ENCODE results near the gene GGA1. TPM values are rescaled to one million over a fixed set of nuclear protein-coding genes. Genes with fewer than 3 reads are reported as not detected.
"Not testable (repeated sequence)": the region's sequence is repeated elsewhere in the genome, so short reads cannot be mapped to it uniquely, and the experiment has no call there.

GGA1 gene
- total RNA-seq, 1 experiment from 2014 or later = 89.8 TPM

- intact Hi-C loops (cut with micrococcal nuclease; ENCODE audit: unreplicated experiment) = no loop called here
- TF ChIP-seq, protein P1, sequence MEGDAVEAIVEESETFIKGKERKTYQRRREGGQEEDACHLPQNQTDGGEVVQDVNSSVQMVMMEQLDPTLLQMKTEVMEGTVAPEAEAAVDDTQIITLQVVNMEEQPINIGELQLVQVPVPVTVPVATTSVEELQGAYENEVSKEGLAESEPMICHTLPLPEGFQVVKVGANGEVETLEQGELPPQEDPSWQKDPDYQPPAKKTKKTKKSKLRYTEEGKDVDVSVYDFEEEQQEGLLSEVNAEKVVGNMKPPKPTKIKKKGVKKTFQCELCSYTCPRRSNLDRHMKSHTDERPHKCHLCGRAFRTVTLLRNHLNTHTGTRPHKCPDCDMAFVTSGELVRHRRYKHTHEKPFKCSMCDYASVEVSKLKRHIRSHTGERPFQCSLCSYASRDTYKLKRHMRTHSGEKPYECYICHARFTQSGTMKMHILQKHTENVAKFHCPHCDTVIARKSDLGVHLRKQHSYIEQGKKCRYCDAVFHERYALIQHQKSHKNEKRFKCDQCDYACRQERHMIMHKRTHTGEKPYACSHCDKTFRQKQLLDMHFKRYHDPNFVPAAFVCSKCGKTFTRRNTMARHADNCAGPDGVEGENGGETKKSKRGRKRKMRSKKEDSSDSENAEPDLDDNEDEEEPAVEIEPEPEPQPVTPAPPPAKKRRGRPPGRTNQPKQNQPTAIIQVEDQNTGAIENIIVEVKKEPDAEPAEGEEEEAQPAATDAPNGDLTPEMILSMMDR (IDR thresholded peaks at IDR 0.05; ENCODE audit: unreplicated experiment) = peak; percentile 97
- CTCF ChIA-PET = interaction anchor here (0.6 to 3.2 kb wide), 28 partner anchors 15 to 257 kb away, joined by 3 to 38 read pairs (median 4); partner anchors contain the start of genes ANKRD54, LGALS1, NOL12 and PDXP
- peak; percentile 99 for DNase-seq
- Mint-ChIP-seq H3K36me3 (ENCODE audit: insufficient read depth, unreplicated experiment) (peaks cover 41% of the 10 kb centered on the region), H3K27me3 (ENCODE audit: unreplicated experiment) (no peaks in the 10 kb centered on the region), H3K27ac (ENCODE audit: unreplicated experiment) (peak overlapping the region; percentile 87), H3K4me3 (ENCODE audit: low read depth, unreplicated experiment) (peak overlapping the region; percentile 89), H3K4me1 (ENCODE audit: low read depth, unreplicated experiment) (peaks cover 19% of the 10 kb centered on the region), H3K9me3 (ENCODE audit: low read depth, unreplicated experiment) (no peaks in the 10 kb centered on the region)
- BruUV-seq (replicated peaks) = no TSS peak
Measured at GRCh38 chr22:37607010-37607934, 1.4 kb upstream of the GGA1 start.

DNA sequence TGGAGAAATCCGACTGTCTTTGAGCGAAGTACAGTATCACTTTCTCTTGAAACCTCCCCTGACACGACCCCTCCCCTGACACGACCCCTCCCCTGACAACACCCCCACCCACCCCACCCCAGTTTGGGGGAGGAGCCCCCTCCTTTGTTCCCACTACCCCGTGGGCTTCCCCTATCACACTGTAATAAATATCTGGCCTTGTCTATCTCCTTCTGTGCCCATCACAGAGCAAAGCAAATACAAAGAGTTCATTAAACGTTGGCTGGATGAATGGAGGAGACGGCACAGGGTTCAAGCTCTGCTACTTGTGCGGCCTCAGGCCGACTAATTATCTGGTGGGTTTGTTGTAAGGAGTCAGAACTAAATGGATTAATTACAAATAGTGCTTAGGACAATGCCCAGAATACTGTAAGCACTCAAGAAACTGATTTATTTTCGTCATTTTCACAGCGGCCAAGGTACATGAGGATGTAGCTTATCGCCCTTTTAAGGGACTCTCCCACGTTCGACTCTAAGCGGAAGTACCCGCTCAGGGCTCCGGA is 628 bp upstream of the GGA1 start:
- Mint-ChIP-seq H3K36me3 (ENCODE audit: insufficient read depth, unreplicated experiment) (peaks cover 45% of the 10 kb centered on the region), H3K4me1 (ENCODE audit: low read depth, unreplicated experiment) (peaks cover 11% of the 10 kb centered on the region)
- intact Hi-C loops (cut with micrococcal nuclease; ENCODE audit: unreplicated experiment) = no loop called here

GRCh38 chr22:37609240-37610152 is 862 bp downstream of the GGA1 start:
- no peaks in the 10 kb centered on the region for H3K9me3 Mint-ChIP-seq (ENCODE audit: low read depth, unreplicated experiment)
- TF ChIP-seq, protein P1 (IDR thresholded peaks at IDR 0.05; ENCODE audit: unreplicated experiment) = no peak
- peak overlapping the region; percentile 89 for H3K4me3 Mint-ChIP-seq (ENCODE audit: low read depth, unreplicated experiment)
- peak overlapping the region; percentile 78 for H3K27ac Mint-ChIP-seq (ENCODE audit: unreplicated experiment)
- H3K36me3 Mint-ChIP-seq (ENCODE audit: insufficient read depth, unreplicated experiment) = peaks cover 49% of the 10 kb centered on the region
- intact Hi-C loops (cut with micrococcal nuclease; ENCODE audit: unreplicated experiment) = no loop called here
- H3K27me3 Mint-ChIP-seq (ENCODE audit: unreplicated experiment) = no peaks in the 10 kb centered on the region
- no peak for DNase-seq
- CTCF ChIA-PET = interaction anchor here (0.7 to 3.2 kb wide), 7 partner anchors 12 to 198 kb away, joined by 3 to 38 read pairs (median 4); partner anchors contain the start of gene GCAT
- peaks cover 10% of the 10 kb centered on the region for H3K4me1 Mint-ChIP-seq (ENCODE audit: low read depth, unreplicated experiment)
- TSS peak; percentile 32 for BruUV-seq (replicated peaks)

More for the DNA sequence above, 628 bp upstream of the GGA1 start:
- peak overlapping the region; percentile 87 for H3K27ac Mint-ChIP-seq (ENCODE audit: unreplicated experiment)
- BruUV-seq (replicated peaks) = TSS peak; percentile 89
- CTCF ChIA-PET = interaction anchor here (0.6 to 3.2 kb wide), 17 partner anchors 16 to 256 kb away, joined by 3 to 38 read pairs (median 5); partner anchors contain the start of genes GCAT, PDXP and TRIOBP
- no peaks in the 10 kb centered on the region for H3K9me3 Mint-ChIP-seq (ENCODE audit: low read depth, unreplicated experiment)
- H3K27me3 Mint-ChIP-seq (ENCODE audit: unreplicated experiment) = no peaks in the 10 kb centered on the region
- DNase-seq = no peak
- peak overlapping the region; percentile 89 for H3K4me3 Mint-ChIP-seq (ENCODE audit: low read depth, unreplicated experiment)
- TF ChIP-seq, protein P1 (IDR thresholded peaks at IDR 0.05; ENCODE audit: unreplicated experiment) = no peak

GRCh38 chr22:37610153-37610475 is 1.5 kb downstream of the GGA1 start:
- peaks cover 53% of the 10 kb centered on the region for H3K36me3 Mint-ChIP-seq (ENCODE audit: insufficient read depth, unreplicated experiment)

More at GRCh38 chr22:37610153-37610475, 1.5 kb downstream of the GGA1 start:
- peak overlapping the region; percentile 89 for H3K4me3 Mint-ChIP-seq (ENCODE audit: low read depth, unreplicated experiment)
- H3K27ac Mint-ChIP-seq (ENCODE audit: unreplicated experiment); H3K27me3 Mint-ChIP-seq (ENCODE audit: unreplicated experiment); BruUV-seq (replicated peaks); intact Hi-C loops (cut with micrococcal nuclease; ENCODE audit: unreplicated experiment); CTCF ChIA-PET; H3K9me3 Mint-ChIP-seq (ENCODE audit: low read depth, unreplicated experiment); DNase-seq: not testable (repeated sequence)
- H3K4me1 Mint-ChIP-seq (ENCODE audit: low read depth, unreplicated experiment) = peaks cover 10% of the 10 kb centered on the region

All from Calu3 (cell line).